ENCODE data around the gene CUL5.

Gene CUL5

DNA sequence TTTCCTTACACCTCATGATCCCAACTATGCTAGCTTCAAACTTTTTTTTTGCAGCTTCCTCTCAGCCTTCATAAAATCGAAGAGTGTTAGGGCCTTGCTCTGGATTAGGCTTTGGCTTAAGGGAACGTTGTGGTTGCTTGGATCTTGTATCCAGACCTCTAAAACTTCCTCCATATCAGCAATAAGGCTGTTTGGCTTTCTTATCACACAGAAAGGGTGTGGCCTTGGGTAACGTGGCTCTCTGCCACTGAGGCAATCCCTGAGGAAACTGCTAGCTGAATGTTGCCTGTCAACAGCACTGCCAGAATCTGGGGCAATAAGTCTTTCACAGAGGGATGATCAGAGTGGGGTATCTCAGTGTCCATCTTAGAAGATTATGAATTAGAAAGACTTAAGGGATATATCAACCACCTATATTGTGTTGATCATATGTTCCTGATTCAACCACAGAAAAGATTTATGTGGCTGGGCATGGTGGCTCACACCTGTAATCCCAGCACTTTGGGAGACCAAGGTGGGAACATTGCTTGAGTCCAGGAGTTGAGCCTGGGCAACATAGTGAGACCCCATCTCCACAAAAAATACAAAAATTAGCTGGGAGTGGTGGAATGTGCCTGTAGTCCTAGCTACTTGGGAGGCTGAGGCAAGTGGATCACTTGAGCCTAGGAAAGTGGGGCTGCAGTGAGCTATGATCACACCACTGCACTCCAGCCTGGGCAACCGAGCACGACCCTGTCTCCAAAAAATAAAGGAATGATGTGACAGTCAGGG, 12.5 kb upstream of the CUL5 start:
- Histone ChIP-seq H3K9me3 (ENCODE audit: control insufficient read depth in 2 of 2, low read length in 2 of 2) (no peaks in the 10 kb centered on the region), H3K4me3 (ENCODE audit: low read length in 2 of 2) (no peak overlapping the region), H3K27ac (ENCODE audit: low read depth in 2 of 2, low read length in 2 of 2) (no peak overlapping the region), H3K9ac (ENCODE audit: low read depth in 1 of 2, low read length in 2 of 2) (no peak overlapping the region), H3K4me1 (ENCODE audit: control insufficient read depth in 2 of 2, insufficient read depth in 2 of 2, low read length in 2 of 2) (no peaks in the 10 kb centered on the region), H3K27me3 (ENCODE audit: control insufficient read depth in 2 of 2, insufficient read depth in 2 of 2, low read length in 2 of 2) (no peaks in the 10 kb centered on the region), H3K36me3 (ENCODE audit: control insufficient read depth in 2 of 2, insufficient read depth in 2 of 2, low read length in 2 of 2) (no peaks in the 10 kb centered on the region)

DNA sequence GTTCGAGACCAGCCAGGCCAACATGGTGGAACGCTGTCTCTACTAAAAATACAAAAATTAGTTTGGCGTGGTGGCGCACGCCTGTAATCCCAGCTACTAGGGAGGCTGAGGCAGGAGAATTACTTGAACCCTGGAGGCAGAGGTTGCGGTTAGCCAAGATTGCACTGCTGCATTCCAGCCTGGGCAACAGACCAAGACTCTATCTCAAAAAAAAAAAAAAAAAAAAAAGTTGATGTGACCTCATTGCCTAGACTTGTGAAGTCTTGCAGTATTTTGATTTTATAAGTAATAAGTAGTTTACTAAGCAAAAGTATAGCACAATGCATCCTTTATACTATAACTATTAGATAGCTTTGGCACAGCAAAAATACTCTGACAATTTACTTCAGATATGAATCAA, 9.9 kb upstream of the CUL5 start:
- Histone ChIP-seq H3K27me3 (ENCODE audit: control insufficient read depth in 2 of 2, insufficient read depth in 2 of 2, low read length in 2 of 2) (no peaks in the 10 kb centered on the region), H3K9me3 (ENCODE audit: control insufficient read depth in 2 of 2, low read length in 2 of 2) (no peaks in the 10 kb centered on the region), H3K27ac (ENCODE audit: low read depth in 2 of 2, low read length in 2 of 2) (no peak overlapping the region), H3K4me3 (ENCODE audit: low read length in 2 of 2) (no peak overlapping the region), H3K4me1 (ENCODE audit: control insufficient read depth in 2 of 2, insufficient read depth in 2 of 2, low read length in 2 of 2) (no peaks in the 10 kb centered on the region), H3K9ac (ENCODE audit: low read depth in 1 of 2, low read length in 2 of 2) (no peak overlapping the region), H3K36me3 (ENCODE audit: control insufficient read depth in 2 of 2, insufficient read depth in 2 of 2, low read length in 2 of 2) (no peaks in the 10 kb centered on the region)

DNA sequence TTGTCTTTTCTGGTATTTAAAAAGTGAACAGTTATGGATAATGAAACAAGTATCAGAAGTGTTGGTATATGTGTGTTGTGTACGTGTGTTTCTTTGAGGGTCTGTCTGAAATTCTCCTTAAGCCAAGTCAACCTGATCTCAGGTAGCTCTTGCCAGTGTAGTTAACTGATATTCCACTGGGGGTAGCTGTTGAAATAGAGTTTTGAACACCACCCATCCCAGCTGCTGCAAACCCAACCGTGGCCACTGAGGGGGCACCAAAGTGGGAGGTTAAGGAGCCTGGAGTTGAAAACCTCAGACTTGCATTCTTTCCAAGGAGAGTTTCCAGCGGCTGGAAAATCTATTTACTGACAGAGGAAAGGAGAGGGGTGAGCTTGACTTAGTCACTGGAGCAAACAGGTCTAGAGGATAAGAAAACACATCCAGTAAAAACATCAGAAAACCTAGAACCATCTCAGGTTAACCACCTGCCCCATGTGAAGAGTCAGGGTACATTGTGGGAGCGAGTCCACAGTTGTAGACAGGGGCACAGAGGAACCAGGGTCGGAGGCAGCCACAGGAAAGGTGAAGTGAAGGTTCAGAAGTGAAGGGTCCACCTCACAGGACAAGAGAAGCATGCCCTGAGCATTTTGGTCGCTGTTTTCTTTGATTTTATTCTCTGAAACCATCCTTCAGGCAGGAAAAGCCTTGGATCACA, 8.8 kb upstream of the CUL5 start:
- no peak overlapping the region for H3K9ac ChIP-seq (ENCODE audit: low read depth in 1 of 2, low read length in 2 of 2)
- H3K4me3 ChIP-seq (ENCODE audit: low read length in 2 of 2) = no peak overlapping the region
- no peaks in the 10 kb centered on the region for H3K9me3 ChIP-seq (ENCODE audit: control insufficient read depth in 2 of 2, low read length in 2 of 2)
- H3K27ac ChIP-seq (ENCODE audit: low read depth in 2 of 2, low read length in 2 of 2) = no peak overlapping the region
- no peaks in the 10 kb centered on the region for H3K36me3 ChIP-seq (ENCODE audit: control insufficient read depth in 2 of 2, insufficient read depth in 2 of 2, low read length in 2 of 2)
- H3K27me3 ChIP-seq (ENCODE audit: control insufficient read depth in 2 of 2, insufficient read depth in 2 of 2, low read length in 2 of 2) = no peaks in the 10 kb centered on the region
- no peaks in the 10 kb centered on the region for H3K4me1 ChIP-seq (ENCODE audit: control insufficient read depth in 2 of 2, insufficient read depth in 2 of 2, low read length in 2 of 2)

DNA sequence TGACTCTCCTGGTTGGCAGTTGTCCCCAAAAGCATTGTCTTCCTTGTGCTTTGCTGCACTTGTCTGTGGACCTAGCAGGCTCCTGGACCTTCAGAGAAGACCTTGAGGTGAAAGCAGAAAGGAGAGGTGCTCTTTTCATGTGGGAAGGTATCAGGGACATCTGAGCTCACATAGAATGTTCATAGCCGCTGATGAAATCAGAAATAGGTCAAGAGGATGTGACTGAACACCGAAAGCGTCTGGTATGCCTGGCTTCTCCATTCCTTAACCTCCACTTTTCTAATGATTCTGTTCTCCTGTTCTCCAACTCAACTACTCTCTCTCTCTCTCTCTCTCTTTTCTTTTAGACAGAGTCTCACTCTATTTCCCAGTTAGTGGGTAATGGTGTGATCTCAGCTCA, 6.2 kb upstream of the CUL5 start:
- Histone ChIP-seq H3K27me3 (ENCODE audit: control insufficient read depth in 2 of 2, insufficient read depth in 2 of 2, low read length in 2 of 2) (no peaks in the 10 kb centered on the region), H3K27ac (ENCODE audit: low read depth in 2 of 2, low read length in 2 of 2) (no peak overlapping the region), H3K36me3 (ENCODE audit: control insufficient read depth in 2 of 2, insufficient read depth in 2 of 2, low read length in 2 of 2) (no peaks in the 10 kb centered on the region), H3K9me3 (ENCODE audit: control insufficient read depth in 2 of 2, low read length in 2 of 2) (no peaks in the 10 kb centered on the region), H3K9ac (ENCODE audit: low read depth in 1 of 2, low read length in 2 of 2) (no peak overlapping the region), H3K4me3 (ENCODE audit: low read length in 2 of 2) (no peak overlapping the region), H3K4me1 (ENCODE audit: control insufficient read depth in 2 of 2, insufficient read depth in 2 of 2, low read length in 2 of 2) (no peaks in the 10 kb centered on the region)

DNA sequence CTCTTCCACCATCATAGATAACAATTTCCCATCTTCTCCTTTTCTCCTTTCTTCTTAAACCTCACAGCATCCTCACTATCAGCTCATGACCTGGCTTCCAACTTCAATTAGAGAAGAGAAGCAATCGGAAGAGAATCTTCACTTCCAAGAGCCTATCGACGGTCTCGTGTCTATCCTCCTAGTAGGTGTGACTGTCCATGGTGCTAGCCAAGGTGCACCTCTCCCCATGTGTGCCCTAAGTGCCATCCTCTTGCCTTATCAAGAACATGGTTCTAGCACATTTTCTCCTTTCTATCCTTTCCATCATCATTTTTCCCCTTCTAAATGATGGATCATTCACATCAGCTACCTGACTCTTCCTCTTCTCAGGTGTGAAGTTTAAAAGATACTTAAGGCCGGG, 5.1 kb upstream of the CUL5 start:
- Histone ChIP-seq H3K9me3 (ENCODE audit: control insufficient read depth in 2 of 2, low read length in 2 of 2) (no peaks in the 10 kb centered on the region), H3K9ac (ENCODE audit: low read depth in 1 of 2, low read length in 2 of 2) (no peak overlapping the region), H3K36me3 (ENCODE audit: control insufficient read depth in 2 of 2, insufficient read depth in 2 of 2, low read length in 2 of 2) (no peaks in the 10 kb centered on the region), H3K4me3 (ENCODE audit: low read length in 2 of 2) (no peak overlapping the region), H3K27me3 (ENCODE audit: control insufficient read depth in 2 of 2, insufficient read depth in 2 of 2, low read length in 2 of 2) (no peaks in the 10 kb centered on the region), H3K4me1 (ENCODE audit: control insufficient read depth in 2 of 2, insufficient read depth in 2 of 2, low read length in 2 of 2) (no peaks in the 10 kb centered on the region), H3K27ac (ENCODE audit: low read depth in 2 of 2, low read length in 2 of 2) (no peak overlapping the region)

DNA sequence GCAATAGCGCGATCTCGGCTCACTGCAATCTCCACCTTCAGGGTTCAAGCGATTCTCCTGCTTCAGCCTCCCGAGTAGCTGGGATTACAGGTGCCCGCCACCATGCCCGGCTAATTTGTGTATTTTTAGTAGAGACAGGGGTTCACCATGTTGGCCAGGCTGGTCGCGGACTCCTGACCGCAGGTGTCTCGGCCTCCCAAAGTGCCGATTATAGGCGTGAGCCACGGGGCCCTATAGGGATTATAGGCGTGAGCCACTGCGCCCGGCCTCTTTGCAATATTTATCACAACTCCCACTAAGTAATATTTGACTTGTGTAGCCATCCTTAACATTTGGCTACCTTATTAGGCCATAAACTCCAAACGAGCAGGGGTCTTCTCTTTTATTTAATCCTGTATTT, 879 bp upstream of the CUL5 start:
- no peaks in the 10 kb centered on the region for H3K9me3 ChIP-seq (ENCODE audit: control insufficient read depth in 2 of 2, low read length in 2 of 2)
- no peak overlapping the region for H3K4me3 ChIP-seq (ENCODE audit: low read length in 2 of 2)
- no peak overlapping the region for H3K9ac ChIP-seq (ENCODE audit: low read depth in 1 of 2, low read length in 2 of 2)
- no peak overlapping the region for H3K27ac ChIP-seq (ENCODE audit: low read depth in 2 of 2, low read length in 2 of 2)
- peaks cover 9 to 14% of the 10 kb centered on the region in 2 donors for H3K4me1 ChIP-seq (ENCODE audit: control insufficient read depth in 2 of 2, insufficient read depth in 2 of 2, low read length in 2 of 2)
- no peaks in the 10 kb centered on the region for H3K27me3 ChIP-seq (ENCODE audit: control insufficient read depth in 2 of 2, insufficient read depth in 2 of 2, low read length in 2 of 2)
- no peaks in the 10 kb centered on the region for H3K36me3 ChIP-seq (ENCODE audit: control insufficient read depth in 2 of 2, insufficient read depth in 2 of 2, low read length in 2 of 2)

DNA sequence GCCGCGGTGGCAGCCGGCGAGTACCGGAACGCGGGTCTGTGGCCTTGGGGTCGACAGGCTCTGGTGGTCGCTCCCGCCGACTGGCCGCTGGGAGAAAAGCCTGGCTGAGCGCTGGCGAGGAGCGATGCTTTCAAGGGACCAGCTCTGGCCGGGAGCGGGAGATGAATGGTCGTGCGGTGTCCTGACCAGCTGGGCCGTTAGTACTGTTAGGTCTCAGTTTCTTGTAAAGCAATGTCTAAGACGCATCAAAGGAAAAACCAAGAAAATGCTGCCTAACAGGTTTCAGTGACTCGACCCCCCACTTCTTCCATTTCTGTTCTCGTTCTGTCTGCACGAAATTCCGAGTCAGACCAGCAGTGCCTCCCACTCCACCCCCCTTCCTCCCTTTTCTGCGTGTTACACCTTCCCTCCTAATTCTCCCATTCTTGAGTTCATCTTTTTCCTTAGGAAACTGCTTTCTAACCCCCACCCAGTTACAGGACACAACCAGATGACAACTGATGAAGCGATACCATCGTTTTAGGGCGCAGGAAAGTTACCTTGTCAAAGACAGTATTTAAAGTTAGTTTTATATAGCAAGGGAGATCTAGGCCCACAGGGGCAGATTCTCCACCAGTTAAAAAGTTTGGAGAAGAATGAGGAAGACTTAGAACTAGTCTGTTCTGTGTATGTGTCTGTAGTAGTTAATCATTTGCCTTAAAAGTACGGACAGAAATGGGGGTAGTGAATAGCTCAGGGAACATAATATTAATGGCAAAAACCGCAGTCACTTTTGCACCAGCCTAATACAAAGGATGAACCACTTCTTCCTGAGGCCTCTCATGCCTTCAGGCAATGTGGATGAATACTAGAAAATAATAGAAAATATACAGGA, 1.0 kb downstream of the CUL5 start:
- Histone ChIP-seq H3K36me3 (ENCODE audit: control insufficient read depth in 2 of 2, insufficient read depth in 2 of 2, low read length in 2 of 2) (no peaks in the 10 kb centered on the region), H3K9ac (ENCODE audit: low read depth in 1 of 2, low read length in 2 of 2) (peak overlapping the region; percentile 98 to 100), H3K27me3 (ENCODE audit: control insufficient read depth in 2 of 2, insufficient read depth in 2 of 2, low read length in 2 of 2) (no peaks in the 10 kb centered on the region), H3K27ac (ENCODE audit: low read depth in 2 of 2, low read length in 2 of 2) (peak overlapping the region; percentile 97 to 98), H3K4me3 (ENCODE audit: low read length in 2 of 2) (peak overlapping the region; percentile 93 to 99), H3K9me3 (ENCODE audit: control insufficient read depth in 2 of 2, low read length in 2 of 2) (no peaks in the 10 kb centered on the region), H3K4me1 (ENCODE audit: control insufficient read depth in 2 of 2, insufficient read depth in 2 of 2, low read length in 2 of 2) (peaks cover 9 to 14% of the 10 kb centered on the region in 2 donors)

DNA sequence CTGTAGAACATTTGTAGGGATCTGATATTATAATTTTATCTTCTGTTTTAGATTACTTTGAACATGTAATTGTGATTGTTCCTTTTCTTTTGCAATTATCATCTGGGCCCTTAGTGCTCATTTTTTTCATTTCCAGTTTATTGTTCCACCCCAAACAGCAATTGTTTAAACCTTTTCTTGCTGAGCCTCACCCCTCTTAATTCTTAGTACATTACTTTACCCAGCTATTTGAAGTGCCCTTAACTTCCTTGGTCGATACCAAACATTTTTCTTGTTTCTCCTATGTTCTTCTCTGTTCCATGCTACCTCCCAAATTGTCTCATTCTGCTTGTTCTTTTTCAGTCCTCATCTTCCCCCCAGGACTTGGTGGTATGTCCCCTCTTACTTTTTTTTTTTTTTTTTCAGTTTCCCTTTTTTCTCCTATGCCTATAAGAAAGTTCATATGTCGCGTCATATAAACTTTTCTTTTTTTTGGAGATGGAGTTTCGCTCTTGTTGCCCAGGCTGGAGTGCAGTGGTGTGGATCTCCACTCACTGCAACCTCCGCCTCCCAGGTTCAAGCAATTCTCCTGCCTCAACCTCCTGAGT, 3.5 kb downstream of the CUL5 start:
- H3K9me3 ChIP-seq (ENCODE audit: control insufficient read depth in 2 of 2, low read length in 2 of 2) = no peaks in the 10 kb centered on the region
- H3K27me3 ChIP-seq (ENCODE audit: control insufficient read depth in 2 of 2, insufficient read depth in 2 of 2, low read length in 2 of 2) = no peaks in the 10 kb centered on the region
- no peak overlapping the region for H3K27ac ChIP-seq (ENCODE audit: low read depth in 2 of 2, low read length in 2 of 2)
- no peak overlapping the region for H3K9ac ChIP-seq (ENCODE audit: low read depth in 1 of 2, low read length in 2 of 2)
- no peaks in the 10 kb centered on the region for H3K36me3 ChIP-seq (ENCODE audit: control insufficient read depth in 2 of 2, insufficient read depth in 2 of 2, low read length in 2 of 2)
- H3K4me3 ChIP-seq (ENCODE audit: low read length in 2 of 2) = no peak overlapping the region
- H3K4me1 ChIP-seq (ENCODE audit: control insufficient read depth in 2 of 2, insufficient read depth in 2 of 2, low read length in 2 of 2) = peaks cover 9 to 14% of the 10 kb centered on the region in 2 donors

DNA sequence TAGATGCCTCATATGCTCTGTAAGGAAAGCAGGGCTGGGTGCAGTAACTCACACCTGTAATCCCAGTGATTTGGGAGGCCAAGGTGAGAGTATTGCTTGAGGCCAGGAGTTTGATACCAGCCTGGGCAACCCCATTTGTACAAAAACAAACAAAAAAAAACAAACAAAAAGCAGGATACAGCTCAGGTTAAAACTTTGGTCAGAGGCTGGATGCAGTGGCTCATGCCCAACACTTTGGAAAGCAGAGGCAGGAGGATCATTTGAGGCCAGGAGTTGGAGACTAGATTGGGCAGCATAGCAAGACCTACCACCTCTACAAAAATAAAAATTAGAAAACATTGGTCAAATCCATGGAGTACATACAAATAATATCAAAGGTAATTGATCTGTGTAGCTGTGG, 7.9 kb downstream of the CUL5 start:
- H3K27me3 ChIP-seq (ENCODE audit: control insufficient read depth in 2 of 2, insufficient read depth in 2 of 2, low read length in 2 of 2) = no peaks in the 10 kb centered on the region
- H3K4me1 ChIP-seq (ENCODE audit: control insufficient read depth in 2 of 2, insufficient read depth in 2 of 2, low read length in 2 of 2) = peaks cover 0 to 5% of the 10 kb centered on the region in 2 donors
- H3K4me3 ChIP-seq (ENCODE audit: low read length in 2 of 2) = no peak overlapping the region
- no peaks in the 10 kb centered on the region for H3K36me3 ChIP-seq (ENCODE audit: control insufficient read depth in 2 of 2, insufficient read depth in 2 of 2, low read length in 2 of 2)
- H3K9me3 ChIP-seq (ENCODE audit: control insufficient read depth in 2 of 2, low read length in 2 of 2) = no peaks in the 10 kb centered on the region
- no peak overlapping the region for H3K27ac ChIP-seq (ENCODE audit: low read depth in 2 of 2, low read length in 2 of 2)
- no peak overlapping the region for H3K9ac ChIP-seq (ENCODE audit: low read depth in 1 of 2, low read length in 2 of 2)

DNA sequence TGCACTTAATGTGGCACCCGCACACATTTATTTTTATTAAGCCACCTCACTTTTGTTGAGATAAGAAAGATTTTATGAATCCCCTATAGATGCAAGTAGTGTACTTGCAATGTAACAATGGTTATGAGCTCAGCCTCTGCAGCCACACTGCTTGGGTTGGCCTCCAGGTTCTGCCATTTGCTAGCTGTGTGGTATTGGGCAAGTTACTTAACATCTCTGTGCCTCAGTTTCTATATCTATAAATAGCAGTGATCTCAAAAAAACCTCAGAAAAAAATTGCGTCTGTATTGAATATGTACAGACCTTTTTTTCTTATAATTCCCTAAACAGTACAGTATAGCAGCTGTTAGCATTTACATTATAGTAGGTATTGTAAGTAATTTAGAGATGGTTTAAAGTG, 10.0 kb downstream of the CUL5 start:
- Histone ChIP-seq H3K9me3 (ENCODE audit: control insufficient read depth in 2 of 2, low read length in 2 of 2) (no peaks in the 10 kb centered on the region), H3K36me3 (ENCODE audit: control insufficient read depth in 2 of 2, insufficient read depth in 2 of 2, low read length in 2 of 2) (no peaks in the 10 kb centered on the region), H3K27ac (ENCODE audit: low read depth in 2 of 2, low read length in 2 of 2) (no peak overlapping the region), H3K27me3 (ENCODE audit: control insufficient read depth in 2 of 2, insufficient read depth in 2 of 2, low read length in 2 of 2) (no peaks in the 10 kb centered on the region), H3K9ac (ENCODE audit: low read depth in 1 of 2, low read length in 2 of 2) (no peak overlapping the region), H3K4me3 (ENCODE audit: low read length in 2 of 2) (no peak overlapping the region), H3K4me1 (ENCODE audit: control insufficient read depth in 2 of 2, insufficient read depth in 2 of 2, low read length in 2 of 2) (no peaks in the 10 kb centered on the region)

Measured in mucosa of rectum (tissue), 2 donors.